Type B pancreatic cell (in vitro differentiated cells): Measurements from ENCODE around the gene ADGRG2. TPM values are rescaled to one million over a fixed set of nuclear protein-coding genes. Genes with fewer than 3 reads are reported as not detected.

ENCODE experiments used
- DNase-seq: peaks from one replicate; pipeline ENCODE4 v3.0.0; 2021; ENCODE audit warnings: mixed read lengths; ENCODE audit not compliant: unreplicated experiment; ENCODE audit errors: extremely low spot score
- H3K27ac Mint-ChIP-seq: 2 replicates; pipeline ENCODE4 v1.8.0; 2021; ENCODE audit warnings: mild to moderate bottlenecking, mixed read lengths
- H3K27me3 Mint-ChIP-seq: 2 replicates; pipeline ENCODE4 v1.8.0; 2021; ENCODE audit warnings: mixed read lengths
- H3K36me3 Mint-ChIP-seq: 2 replicates; pipeline ENCODE4 v1.8.0; 2021; ENCODE audit warnings: mixed read lengths
- H3K4me1 Mint-ChIP-seq: one replicate; pipeline ENCODE4 v1.8.0; 2021; ENCODE audit warnings: mixed read lengths; ENCODE audit not compliant: unreplicated experiment
- H3K4me3 Mint-ChIP-seq: 2 replicates; pipeline ENCODE4 v1.8.0; 2021; ENCODE audit warnings: mild to moderate bottlenecking, mixed read lengths
- H3K9me3 Mint-ChIP-seq: 2 replicates; pipeline ENCODE4 v1.8.0; 2021; ENCODE audit warnings: mixed read lengths
- CTCF ChIP-seq: fragments of 200-600 bp; sonication (generic); conservative IDR thresholded peaks from 2 replicates; pipeline ENCODE4 v1.5.0; 2021; ENCODE audit warnings: antibody characterized with exemption, mild to moderate bottlenecking
- total RNA-seq: library from RNA; stranded (reverse); gene quantifications from 2 replicates; pipeline ENCODE4 v1.2.1, GENCODE V29; 2021; ENCODE audit warnings: low replicate concordance

The ADGRG2 gene
- total RNA-seq, 1 donor from 2014 or later = 2.4 TPM

- no peaks in the 10 kb centered on the region for H3K36me3 Mint-ChIP-seq
- DNase-seq = no peak
- no peak for TF ChIP-seq CTCF
- no peak overlapping the region for H3K27ac Mint-ChIP-seq
- H3K4me1 Mint-ChIP-seq = no peaks in the 10 kb centered on the region
- peaks cover 1% of the 10 kb centered on the region for H3K9me3 Mint-ChIP-seq
- H3K27me3 Mint-ChIP-seq = no peaks in the 10 kb centered on the region
- H3K4me3 Mint-ChIP-seq = no peak overlapping the region
These were observed 14.8 kb upstream of the ADGRG2 start for GRCh38 chrX:19137067-19137466.

- no peak for TF ChIP-seq CTCF
- H3K36me3 Mint-ChIP-seq = no peaks in the 10 kb centered on the region
These were observed 11.5 kb upstream of the ADGRG2 start for GRCh38 chrX:19133784-19134183.

GRCh38 chrX:19133231-19133630, 11.0 kb upstream of the ADGRG2 start:
- H3K9me3 Mint-ChIP-seq = peaks cover 6% of the 10 kb centered on the region

More at GRCh38 chrX:19133784-19134183, 11.5 kb upstream of the ADGRG2 start:
- Mint-ChIP-seq H3K4me3 (no peak overlapping the region), H3K9me3 (peaks cover 6% of the 10 kb centered on the region), H3K27ac (no peak overlapping the region), H3K27me3 (no peaks in the 10 kb centered on the region), H3K4me1 (no peaks in the 10 kb centered on the region)
- DNase-seq = no peak

GRCh38 chrX:19130628-19131027, 8.4 kb upstream of the ADGRG2 start:
- Mint-ChIP-seq H3K9me3 (peaks cover 6% of the 10 kb centered on the region), H3K27me3 (peaks cover 14% of the 10 kb centered on the region), H3K4me1 (no peaks in the 10 kb centered on the region), H3K36me3 (no peaks in the 10 kb centered on the region), H3K4me3 (no peak overlapping the region), H3K27ac (no peak overlapping the region)
- DNase-seq = no peak
- TF ChIP-seq CTCF = no peak

More at GRCh38 chrX:19133231-19133630, 11.0 kb upstream of the ADGRG2 start:
- no peak for DNase-seq
- no peak for TF ChIP-seq CTCF
- Mint-ChIP-seq H3K4me1 (no peaks in the 10 kb centered on the region), H3K27ac (no peak overlapping the region), H3K27me3 (peaks cover 1% of the 10 kb centered on the region), H3K4me3 (no peak overlapping the region), H3K36me3 (no peaks in the 10 kb centered on the region)

GRCh38 chrX:19129694-19130093, 7.4 kb upstream of the ADGRG2 start:
- H3K36me3 Mint-ChIP-seq = no peaks in the 10 kb centered on the region
- H3K27me3 Mint-ChIP-seq = peaks cover 21% of the 10 kb centered on the region
- TF ChIP-seq CTCF = no peak

GRCh38 chrX:19127649-19128168, 5.4 kb upstream of the ADGRG2 start:
- no peak for DNase-seq
- H3K36me3 Mint-ChIP-seq = no peaks in the 10 kb centered on the region
- H3K9me3 Mint-ChIP-seq = peaks cover 6% of the 10 kb centered on the region

More at GRCh38 chrX:19129694-19130093, 7.4 kb upstream of the ADGRG2 start:
- H3K9me3 Mint-ChIP-seq = peaks cover 6% of the 10 kb centered on the region
- H3K4me3 Mint-ChIP-seq = no peak overlapping the region
- H3K4me1 Mint-ChIP-seq = no peaks in the 10 kb centered on the region
- DNase-seq = no peak
- H3K27ac Mint-ChIP-seq = no peak overlapping the region

More at GRCh38 chrX:19127649-19128168, 5.4 kb upstream of the ADGRG2 start:
- Mint-ChIP-seq H3K27me3 (peaks cover 38% of the 10 kb centered on the region), H3K27ac (no peak overlapping the region), H3K4me1 (no peaks in the 10 kb centered on the region), H3K4me3 (no peak overlapping the region)
- TF ChIP-seq CTCF = no peak
